Endothelial cell of umbilical vein (primary cell): Measurements from ENCODE around the gene COQ8B.

Source experiments
- EZH2 ChIP-seq: IDR thresholded peaks from 2 replicates; pipeline ENCODE4 v1.6.1; 2012; ENCODE audit warnings: borderline replicate concordance, low read depth, mild to moderate bottlenecking, moderate library complexity, low read length, inconsistent platforms; ENCODE audit not compliant: severe bottlenecking
- FOS ChIP-seq: IDR thresholded peaks from 2 replicates; pipeline ENCODE4 v1.6.1; 2011; ENCODE audit warnings: mild to moderate bottlenecking, low read length, moderate library complexity, borderline replicate concordance; ENCODE audit not compliant: insufficient read depth
- MYC ChIP-seq: IDR thresholded peaks from one replicate; pipeline ENCODE4 v1.6.1; 2011; ENCODE audit warnings: mild to moderate bottlenecking, low read depth, low read length
- POLR2A ChIP-seq: IDR thresholded peaks from 2 replicates; pipeline ENCODE4 v1.6.1; 2012; ENCODE audit warnings: low read depth, mild to moderate bottlenecking, control low read depth, low read length
- POLR2AphosphoS5 ChIP-seq: IDR thresholded peaks from 2 replicates; pipeline ENCODE4 v1.6.1; 2012; ENCODE audit warnings: low read depth, mild to moderate bottlenecking, control low read depth, low read length, moderate library complexity; ENCODE audit not compliant: insufficient read depth
- TF ChIP-seq, protein P1 (sequence below), 2 donors: IDR thresholded peaks; 1 replicate in 1 of 2; 2 replicates in 1 of 2; pipeline ENCODE4 v1.5.1; 2011; ENCODE audit warnings: low read length in 2 of 2, mild to moderate bottlenecking in 2 of 2, moderate library complexity in 2 of 2, control low read depth in 1 of 2, inconsistent platforms in 1 of 2, low read depth in 1 of 2; ENCODE audit not compliant: insufficient read depth in 1 of 2; ENCODE audit errors: extremely low read depth in 1 of 2

DNA sequence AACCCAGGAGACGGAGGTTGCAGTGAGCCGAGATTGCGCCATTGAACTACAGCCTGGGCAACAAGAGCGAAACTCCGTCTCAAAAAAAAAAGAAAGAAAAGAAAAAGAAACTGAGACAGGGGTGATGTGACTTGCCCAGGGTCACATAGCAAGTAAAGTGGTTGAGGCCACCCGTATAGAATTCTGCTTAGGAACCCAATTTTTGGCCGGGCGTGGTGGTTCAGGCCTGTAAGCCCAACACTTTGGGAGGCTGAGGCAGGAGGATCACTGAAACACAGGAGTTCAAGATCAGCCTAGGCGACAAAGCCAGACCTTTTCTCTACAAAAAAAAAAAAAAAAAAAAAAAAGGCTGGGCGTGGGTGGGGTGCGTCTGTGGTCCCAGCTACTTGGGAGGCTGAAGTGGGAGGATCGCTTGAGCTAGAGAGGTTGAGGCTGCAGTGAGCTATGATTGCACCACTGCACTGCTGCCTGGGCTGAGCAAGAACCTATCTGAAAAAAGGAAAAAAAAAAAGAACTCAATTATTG is 35.6 kb upstream of the COQ8B start:
- TF ChIP-seq, protein P1, sequence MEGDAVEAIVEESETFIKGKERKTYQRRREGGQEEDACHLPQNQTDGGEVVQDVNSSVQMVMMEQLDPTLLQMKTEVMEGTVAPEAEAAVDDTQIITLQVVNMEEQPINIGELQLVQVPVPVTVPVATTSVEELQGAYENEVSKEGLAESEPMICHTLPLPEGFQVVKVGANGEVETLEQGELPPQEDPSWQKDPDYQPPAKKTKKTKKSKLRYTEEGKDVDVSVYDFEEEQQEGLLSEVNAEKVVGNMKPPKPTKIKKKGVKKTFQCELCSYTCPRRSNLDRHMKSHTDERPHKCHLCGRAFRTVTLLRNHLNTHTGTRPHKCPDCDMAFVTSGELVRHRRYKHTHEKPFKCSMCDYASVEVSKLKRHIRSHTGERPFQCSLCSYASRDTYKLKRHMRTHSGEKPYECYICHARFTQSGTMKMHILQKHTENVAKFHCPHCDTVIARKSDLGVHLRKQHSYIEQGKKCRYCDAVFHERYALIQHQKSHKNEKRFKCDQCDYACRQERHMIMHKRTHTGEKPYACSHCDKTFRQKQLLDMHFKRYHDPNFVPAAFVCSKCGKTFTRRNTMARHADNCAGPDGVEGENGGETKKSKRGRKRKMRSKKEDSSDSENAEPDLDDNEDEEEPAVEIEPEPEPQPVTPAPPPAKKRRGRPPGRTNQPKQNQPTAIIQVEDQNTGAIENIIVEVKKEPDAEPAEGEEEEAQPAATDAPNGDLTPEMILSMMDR (IDR thresholded peaks at IDR 0.05; ENCODE audit: extremely low read depth in 1 of 2, insufficient read depth in 1 of 2, low read depth in 1 of 2, low read length in 2 of 2), result no peak
- no peak for TF ChIP-seq POLR2A
- no peak for TF ChIP-seq EZH2
- TF ChIP-seq FOS, result no peak
- no peak for TF ChIP-seq POLR2AphosphoS5
- no peak for TF ChIP-seq MYC
